ENCODE results near the gene IFT122.

- TF ChIP-seq, protein P1, sequence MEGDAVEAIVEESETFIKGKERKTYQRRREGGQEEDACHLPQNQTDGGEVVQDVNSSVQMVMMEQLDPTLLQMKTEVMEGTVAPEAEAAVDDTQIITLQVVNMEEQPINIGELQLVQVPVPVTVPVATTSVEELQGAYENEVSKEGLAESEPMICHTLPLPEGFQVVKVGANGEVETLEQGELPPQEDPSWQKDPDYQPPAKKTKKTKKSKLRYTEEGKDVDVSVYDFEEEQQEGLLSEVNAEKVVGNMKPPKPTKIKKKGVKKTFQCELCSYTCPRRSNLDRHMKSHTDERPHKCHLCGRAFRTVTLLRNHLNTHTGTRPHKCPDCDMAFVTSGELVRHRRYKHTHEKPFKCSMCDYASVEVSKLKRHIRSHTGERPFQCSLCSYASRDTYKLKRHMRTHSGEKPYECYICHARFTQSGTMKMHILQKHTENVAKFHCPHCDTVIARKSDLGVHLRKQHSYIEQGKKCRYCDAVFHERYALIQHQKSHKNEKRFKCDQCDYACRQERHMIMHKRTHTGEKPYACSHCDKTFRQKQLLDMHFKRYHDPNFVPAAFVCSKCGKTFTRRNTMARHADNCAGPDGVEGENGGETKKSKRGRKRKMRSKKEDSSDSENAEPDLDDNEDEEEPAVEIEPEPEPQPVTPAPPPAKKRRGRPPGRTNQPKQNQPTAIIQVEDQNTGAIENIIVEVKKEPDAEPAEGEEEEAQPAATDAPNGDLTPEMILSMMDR (IDR thresholded peaks at IDR 0.05; ENCODE audit: low read length), result no peak
- TF ChIP-seq EZH2 (IDR thresholded peaks at IDR 0.05; ENCODE audit: borderline replicate concordance, low read length), result no peak
Measured at GRCh38 chr3:129449279-129450115, 9.5 kb downstream of the IFT122 start.
